Brain microvascular endothelial cell (primary cell): ENCODE measurements around the gene STAT6.

Experiments used
- DNase-seq: peaks from one replicate; pipeline ENCODE4 v3.0.0-alpha.2; 2020
- H3K27ac ChIP-seq: fragments of 250-450 bp; sonication (Bioruptor Pico); 2 replicates; pipeline ENCODE4 v1.5.1; 2020; ENCODE audit warnings: mild to moderate bottlenecking, moderate library complexity
- H3K27me3 ChIP-seq: fragments of 250-450 bp; sonication (Bioruptor Pico); replicated peaks from 2 replicates; pipeline ENCODE4 v1.5.1; 2020; ENCODE audit warnings: mild to moderate bottlenecking
- H3K36me3 ChIP-seq: fragments of 250-450 bp; sonication (Bioruptor Pico); replicated peaks from 2 replicates; pipeline ENCODE4 v1.5.1; 2020; ENCODE audit warnings: mild to moderate bottlenecking
- H3K4me3 ChIP-seq: 2 replicates; pipeline ENCODE4 v1.5.1; 2011; ENCODE audit warnings: low read depth, mild to moderate bottlenecking, control low read depth, low read length, moderate library complexity
- CTCF ChIP-seq: IDR thresholded peaks from 2 replicates; pipeline ENCODE4 v1.5.1; 2011; ENCODE audit warnings: low read depth, mild to moderate bottlenecking, moderate library complexity, low read length, control low read depth, inconsistent platforms; ENCODE audit errors: missing control alignments
- in situ Hi-C: cut with HindIII; loops from 2 replicates; pipeline ENCODE4 v1.10.0; 2017; ENCODE audit warnings: low sequenced_read_pairs, low pct_ligation_motif_present

STAT6 gene

GRCh38 chr12:57119294-57120085 lies 8.3 kb upstream of the STAT6 start:
- no peak for DNase-seq
- Histone ChIP-seq H3K27ac (no peak overlapping the region), H3K36me3 (no peaks in the 10 kb centered on the region), H3K27me3 (no peaks in the 10 kb centered on the region), H3K4me3 (no peak overlapping the region)
- TF ChIP-seq CTCF = no peak
- in situ Hi-C loops = no loop called here

GRCh38 chr12:57118711-57119271 lies 7.6 kb upstream of the STAT6 start:
- in situ Hi-C loops = no loop called here
- no peak for TF ChIP-seq CTCF
- H3K27me3 ChIP-seq = no peaks in the 10 kb centered on the region
- DNase-seq = no peak
- H3K4me3 ChIP-seq = no peak overlapping the region
- H3K36me3 ChIP-seq = no peaks in the 10 kb centered on the region
- no peak overlapping the region for H3K27ac ChIP-seq

- TF ChIP-seq CTCF = no peak
Observed at GRCh38 chr12:57116580-57117281, 5.6 kb upstream of the STAT6 start.

GRCh38 chr12:57112492-57113294 lies 1.5 kb upstream of the STAT6 start:
- peak overlapping the region; percentile 28 for H3K4me3 ChIP-seq

More at GRCh38 chr12:57116580-57117281, 5.6 kb upstream of the STAT6 start:
- Histone ChIP-seq H3K27me3 (no peaks in the 10 kb centered on the region), H3K36me3 (no peaks in the 10 kb centered on the region), H3K27ac (no peak overlapping the region), H3K4me3 (no peak overlapping the region)
- no peak for DNase-seq
- in situ Hi-C loops = no loop called here

More at GRCh38 chr12:57112492-57113294, 1.5 kb upstream of the STAT6 start:
- in situ Hi-C loops = no loop called here
- TF ChIP-seq CTCF = no peak
- H3K27ac ChIP-seq = peak overlapping the region; percentile 86
- no peak for DNase-seq
- H3K27me3 ChIP-seq = no peaks in the 10 kb centered on the region
- no peaks in the 10 kb centered on the region for H3K36me3 ChIP-seq
